ENCODE results near the gene RBMS2.

Gene RBMS2

DNA sequence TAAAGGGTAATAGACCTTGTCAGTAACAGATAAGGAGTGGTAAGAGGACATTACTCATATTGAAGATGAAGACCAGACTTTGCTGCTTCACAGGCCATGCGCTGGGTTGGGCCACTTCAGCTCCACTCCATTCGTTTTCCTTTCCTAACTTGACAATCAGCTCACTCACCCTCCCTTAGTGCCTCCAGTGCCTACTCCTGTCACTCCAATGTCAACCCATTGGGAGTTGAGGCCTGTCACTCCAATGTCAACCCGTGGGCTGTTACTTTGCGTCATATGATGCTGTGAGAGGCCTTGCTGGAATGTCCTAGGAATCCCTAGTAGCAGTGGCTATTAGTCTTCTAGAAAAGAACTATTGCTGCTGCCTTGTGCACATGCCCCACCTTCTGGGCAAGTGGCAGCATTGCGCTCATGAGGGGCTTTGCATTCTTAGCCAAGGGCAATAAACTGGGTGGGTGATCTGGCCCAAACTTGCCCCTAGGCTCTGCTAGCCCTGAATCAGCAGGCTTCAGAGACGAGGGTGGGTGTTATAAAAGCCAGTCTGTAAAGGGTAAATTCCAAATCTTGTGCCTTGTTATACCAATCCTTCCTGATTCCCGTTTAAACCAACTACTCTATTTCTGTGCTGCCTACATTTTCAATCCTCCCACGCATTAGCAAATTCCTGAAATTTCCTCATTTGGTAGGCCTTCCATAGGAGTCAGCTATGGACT is 72.4 kb downstream of the RBMS2 start:
- H3K9ac ChIP-seq (ENCODE audit: low read length), result no peak overlapping the region
- peak overlapping the region; percentile 8 for H3K27ac ChIP-seq (ENCODE audit: low read depth, low read length)
- H3K36me3 ChIP-seq (ENCODE audit: control insufficient read depth, insufficient read depth, low read length), result peaks cover 22% of the 10 kb centered on the region
- H3K4me3 ChIP-seq (ENCODE audit: low read length), result no peak overlapping the region
- no peaks in the 10 kb centered on the region for H3K27me3 ChIP-seq (ENCODE audit: control insufficient read depth, insufficient read depth, low read length)
- H3K4me1 ChIP-seq (ENCODE audit: control insufficient read depth, insufficient read depth, low read length), result no peaks in the 10 kb centered on the region

GRCh38 chr12:56596815-56597214 is 75.2 kb downstream of the RBMS2 start:
- Histone ChIP-seq H3K4me3 (ENCODE audit: low read length) (no peak overlapping the region), H3K4me1 (ENCODE audit: control insufficient read depth, insufficient read depth, low read length) (no peaks in the 10 kb centered on the region), H3K27me3 (ENCODE audit: control insufficient read depth, insufficient read depth, low read length) (no peaks in the 10 kb centered on the region), H3K36me3 (ENCODE audit: control insufficient read depth, insufficient read depth, low read length) (peaks cover 45% of the 10 kb centered on the region), H3K9ac (ENCODE audit: low read length) (no peak overlapping the region), H3K27ac (ENCODE audit: low read depth, low read length) (no peak overlapping the region)

DNA sequence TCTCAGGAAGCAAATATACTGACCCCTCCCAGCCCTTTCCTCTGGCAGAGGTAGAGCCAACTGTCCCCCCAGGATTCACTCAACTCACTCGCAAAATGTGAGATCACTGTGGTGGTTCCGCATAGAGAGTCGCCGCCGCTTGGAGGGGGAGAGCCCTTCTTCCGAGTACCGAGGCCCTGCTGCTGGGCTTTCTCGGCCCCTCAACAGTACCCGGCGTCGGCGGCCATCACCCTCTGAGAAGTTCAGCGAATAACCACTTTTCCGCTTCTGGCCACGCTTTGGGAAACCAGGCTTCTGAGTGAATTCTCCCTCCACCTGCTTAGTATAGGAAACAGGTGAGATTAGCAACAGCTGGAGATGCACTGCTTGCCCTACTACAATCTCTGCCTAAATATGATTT is 77.4 kb downstream of the RBMS2 start:
- Histone ChIP-seq H3K4me1 (ENCODE audit: control insufficient read depth, insufficient read depth, low read length) (no peaks in the 10 kb centered on the region), H3K36me3 (ENCODE audit: control insufficient read depth, insufficient read depth, low read length) (peaks cover 64% of the 10 kb centered on the region), H3K4me3 (ENCODE audit: low read length) (no peak overlapping the region), H3K27ac (ENCODE audit: low read depth, low read length) (no peak overlapping the region), H3K27me3 (ENCODE audit: control insufficient read depth, insufficient read depth, low read length) (no peaks in the 10 kb centered on the region), H3K9ac (ENCODE audit: low read length) (no peak overlapping the region)

DNA sequence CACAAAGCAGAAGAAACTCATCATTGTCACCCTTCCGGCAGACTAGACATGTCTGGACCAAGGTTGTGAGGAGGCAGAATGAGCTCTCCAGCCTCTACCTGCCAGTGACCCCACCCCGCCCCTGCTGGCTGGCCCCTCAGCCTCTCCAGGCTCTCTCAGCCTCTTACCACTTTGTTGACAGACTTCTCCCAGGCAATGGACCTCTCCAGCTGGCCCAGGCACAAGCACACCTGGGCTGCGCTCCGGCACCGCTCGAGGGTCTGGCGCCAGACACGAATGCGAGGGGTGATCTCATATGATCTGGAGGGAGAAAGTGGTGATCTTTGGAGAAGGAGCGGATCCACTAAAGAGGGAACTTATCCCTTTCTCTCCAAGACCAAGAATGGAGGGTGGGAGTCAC is 78.2 kb downstream of the RBMS2 start:
- Histone ChIP-seq H3K27ac (ENCODE audit: low read depth, low read length) (no peak overlapping the region), H3K27me3 (ENCODE audit: control insufficient read depth, insufficient read depth, low read length) (no peaks in the 10 kb centered on the region), H3K4me3 (ENCODE audit: low read length) (no peak overlapping the region), H3K4me1 (ENCODE audit: control insufficient read depth, insufficient read depth, low read length) (no peaks in the 10 kb centered on the region), H3K36me3 (ENCODE audit: control insufficient read depth, insufficient read depth, low read length) (peaks cover 72% of the 10 kb centered on the region), H3K9ac (ENCODE audit: low read length) (no peak overlapping the region)

DNA sequence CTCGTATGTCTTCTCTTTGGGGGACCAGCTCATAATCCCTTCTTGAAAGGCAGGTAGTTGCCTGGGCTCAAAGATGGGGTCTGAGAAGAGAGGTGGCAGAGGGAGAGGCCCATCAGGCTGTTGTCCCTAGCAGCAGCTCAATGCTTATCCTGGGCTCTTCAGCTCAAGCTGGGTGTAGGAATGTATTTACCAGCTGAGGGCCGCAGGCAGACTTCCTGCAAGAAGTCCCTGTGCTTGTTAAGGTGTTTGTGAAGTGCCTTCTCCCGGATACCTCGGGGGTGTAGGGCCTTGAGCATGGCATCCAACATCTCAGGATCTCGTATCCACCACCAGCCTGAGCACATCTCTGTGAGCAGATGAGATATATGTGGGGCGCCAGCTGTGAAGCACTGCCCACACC is 79.1 kb downstream of the RBMS2 start:
- Histone ChIP-seq H3K27ac (ENCODE audit: low read depth, low read length) (no peak overlapping the region), H3K36me3 (ENCODE audit: control insufficient read depth, insufficient read depth, low read length) (peaks cover 78% of the 10 kb centered on the region), H3K27me3 (ENCODE audit: control insufficient read depth, insufficient read depth, low read length) (no peaks in the 10 kb centered on the region), H3K4me3 (ENCODE audit: low read length) (no peak overlapping the region), H3K4me1 (ENCODE audit: control insufficient read depth, insufficient read depth, low read length) (no peaks in the 10 kb centered on the region), H3K9ac (ENCODE audit: low read length) (no peak overlapping the region)

- Histone ChIP-seq H3K9ac (ENCODE audit: low read length) (no peak overlapping the region), H3K4me1 (ENCODE audit: control insufficient read depth, insufficient read depth, low read length) (no peaks in the 10 kb centered on the region), H3K4me3 (ENCODE audit: low read length) (no peak overlapping the region), H3K36me3 (ENCODE audit: control insufficient read depth, insufficient read depth, low read length) (peaks cover 86% of the 10 kb centered on the region), H3K27me3 (ENCODE audit: control insufficient read depth, insufficient read depth, low read length) (no peaks in the 10 kb centered on the region), H3K27ac (ENCODE audit: low read depth, low read length) (no peak overlapping the region)
Measured at GRCh38 chr12:56601503-56601902, 79.9 kb downstream of the RBMS2 start.

DNA sequence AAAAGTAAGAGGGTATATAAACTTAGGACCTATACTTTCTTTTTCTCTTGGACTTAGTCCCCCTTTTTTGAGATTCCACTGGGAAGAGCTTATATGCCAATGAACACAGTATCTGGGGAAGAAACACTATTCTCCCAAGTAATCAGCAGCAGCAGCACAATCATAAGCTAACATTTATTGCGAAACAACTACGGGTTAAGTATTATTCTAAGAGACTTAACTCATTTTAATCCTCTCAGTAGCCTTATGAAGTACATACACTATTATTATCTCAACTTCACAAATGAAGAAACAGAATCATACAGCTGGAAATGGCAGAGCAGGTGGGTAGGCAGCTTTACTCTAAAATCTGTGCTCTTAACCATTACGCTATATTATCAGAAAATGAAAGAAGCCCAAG is 80.6 kb downstream of the RBMS2 start:
- Histone ChIP-seq H3K27ac (ENCODE audit: low read depth, low read length) (no peak overlapping the region), H3K36me3 (ENCODE audit: control insufficient read depth, insufficient read depth, low read length) (peaks cover 86% of the 10 kb centered on the region), H3K4me3 (ENCODE audit: low read length) (no peak overlapping the region), H3K9ac (ENCODE audit: low read length) (no peak overlapping the region), H3K4me1 (ENCODE audit: control insufficient read depth, insufficient read depth, low read length) (no peaks in the 10 kb centered on the region), H3K27me3 (ENCODE audit: control insufficient read depth, insufficient read depth, low read length) (no peaks in the 10 kb centered on the region)

DNA sequence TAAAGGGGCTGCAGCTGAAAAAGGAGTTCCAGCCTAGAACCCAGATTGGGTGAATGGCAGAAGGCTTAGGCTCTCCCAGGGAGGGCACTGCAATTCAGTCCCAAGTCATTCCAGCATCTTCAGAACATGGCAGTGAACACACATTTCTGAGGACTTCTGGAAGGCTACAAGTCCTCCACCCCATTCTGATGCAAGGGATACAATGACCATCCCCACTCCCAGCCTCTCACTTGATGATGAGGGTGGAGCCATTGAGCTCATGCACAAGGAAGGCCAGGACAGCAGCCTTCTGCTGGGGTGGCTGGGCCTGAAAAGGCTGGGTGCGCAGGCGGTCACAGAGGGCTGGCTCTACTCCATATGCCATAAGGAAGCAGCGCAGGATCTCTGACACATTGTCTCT is 82.7 kb downstream of the RBMS2 start:
- Histone ChIP-seq H3K27me3 (ENCODE audit: control insufficient read depth, insufficient read depth, low read length) (no peaks in the 10 kb centered on the region), H3K4me3 (ENCODE audit: low read length) (no peak overlapping the region), H3K36me3 (ENCODE audit: control insufficient read depth, insufficient read depth, low read length) (peaks cover 75% of the 10 kb centered on the region), H3K27ac (ENCODE audit: low read depth, low read length) (no peak overlapping the region), H3K9ac (ENCODE audit: low read length) (no peak overlapping the region), H3K4me1 (ENCODE audit: control insufficient read depth, insufficient read depth, low read length) (no peaks in the 10 kb centered on the region)

DNA sequence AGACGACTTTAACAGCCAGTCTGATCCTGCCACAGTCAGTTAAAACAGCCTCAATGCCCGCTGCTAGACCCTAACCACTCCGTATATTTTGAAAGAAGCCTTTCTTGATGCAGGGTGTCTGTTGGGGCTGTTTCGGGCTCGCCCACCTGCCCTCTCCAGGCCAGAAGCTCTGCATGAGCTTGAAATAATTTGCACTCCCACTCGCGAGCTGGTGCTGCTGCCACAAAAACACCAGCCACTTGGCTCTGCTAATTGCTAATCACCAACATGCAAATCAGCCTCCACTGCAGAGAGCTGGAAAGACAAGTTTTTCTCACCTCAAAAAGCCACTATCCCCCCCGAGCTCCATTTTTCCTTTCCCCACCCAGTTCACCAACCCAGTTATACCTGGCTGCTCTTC is 93.0 kb downstream of the RBMS2 start:
- no peak overlapping the region for H3K27ac ChIP-seq (ENCODE audit: low read depth, low read length)
- no peak overlapping the region for H3K4me3 ChIP-seq (ENCODE audit: low read length)
- H3K36me3 ChIP-seq (ENCODE audit: control insufficient read depth, insufficient read depth, low read length), result peaks cover 57% of the 10 kb centered on the region

DNA sequence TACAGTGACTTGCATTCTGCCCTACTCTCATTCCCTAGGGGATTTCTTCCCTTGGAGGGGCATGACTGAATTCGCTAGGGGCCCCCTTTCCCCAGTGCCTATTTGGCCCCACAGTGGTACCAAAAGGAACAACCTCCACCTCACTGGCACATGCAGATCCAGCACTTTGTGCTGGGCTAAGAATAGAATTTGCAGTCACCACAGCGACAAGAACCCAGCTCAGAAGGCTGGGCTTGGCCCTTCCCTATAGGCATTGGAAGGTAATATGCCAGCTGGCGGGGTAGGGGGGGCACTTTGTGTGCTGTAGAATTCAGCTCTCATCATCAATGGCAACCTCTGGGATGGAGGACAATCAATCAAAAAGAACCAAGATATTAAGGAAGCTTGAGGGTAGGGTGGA is 94.6 kb downstream of the RBMS2 start:
- Histone ChIP-seq H3K4me3 (ENCODE audit: low read length) (no peak overlapping the region), H3K36me3 (ENCODE audit: control insufficient read depth, insufficient read depth, low read length) (peaks cover 40% of the 10 kb centered on the region), H3K4me1 (ENCODE audit: control insufficient read depth, insufficient read depth, low read length) (no peaks in the 10 kb centered on the region), H3K27ac (ENCODE audit: low read depth, low read length) (no peak overlapping the region), H3K27me3 (ENCODE audit: control insufficient read depth, insufficient read depth, low read length) (no peaks in the 10 kb centered on the region), H3K9ac (ENCODE audit: low read length) (no peak overlapping the region)

More for the DNA sequence above, 93.0 kb downstream of the RBMS2 start:
- Histone ChIP-seq H3K27me3 (ENCODE audit: control insufficient read depth, insufficient read depth, low read length) (no peaks in the 10 kb centered on the region), H3K4me1 (ENCODE audit: control insufficient read depth, insufficient read depth, low read length) (no peaks in the 10 kb centered on the region), H3K9ac (ENCODE audit: low read length) (no peak overlapping the region)

GRCh38 chr12:56616925-56617324 is 95.3 kb downstream of the RBMS2 start:
- Histone ChIP-seq H3K36me3 (ENCODE audit: control insufficient read depth, insufficient read depth, low read length) (peaks cover 34% of the 10 kb centered on the region), H3K9ac (ENCODE audit: low read length) (no peak overlapping the region), H3K4me1 (ENCODE audit: control insufficient read depth, insufficient read depth, low read length) (no peaks in the 10 kb centered on the region), H3K27me3 (ENCODE audit: control insufficient read depth, insufficient read depth, low read length) (no peaks in the 10 kb centered on the region), H3K4me3 (ENCODE audit: low read length) (no peak overlapping the region), H3K27ac (ENCODE audit: low read depth, low read length) (no peak overlapping the region)

DNA sequence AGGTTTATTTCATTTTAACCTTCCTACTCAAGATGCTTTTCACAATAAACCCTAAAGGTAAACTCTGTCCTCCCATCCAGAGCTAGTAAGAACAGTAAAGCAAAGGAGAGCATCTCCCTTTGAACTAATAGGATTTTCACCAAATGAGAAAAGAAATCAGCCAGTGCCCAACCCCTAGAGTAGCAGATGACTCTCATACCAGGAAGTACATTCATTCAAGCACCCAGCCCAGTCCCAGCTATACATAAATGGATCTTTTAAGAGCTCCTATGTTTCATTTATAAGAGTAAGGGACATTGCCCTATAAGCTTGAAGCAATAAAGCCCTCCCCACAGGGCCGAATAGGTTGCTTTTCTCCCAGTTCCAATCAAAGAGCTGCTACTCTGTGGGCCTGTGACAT is 100.9 kb downstream of the RBMS2 start:
- Histone ChIP-seq H3K4me1 (ENCODE audit: control insufficient read depth, insufficient read depth, low read length) (peaks cover 9% of the 10 kb centered on the region), H3K27me3 (ENCODE audit: control insufficient read depth, insufficient read depth, low read length) (no peaks in the 10 kb centered on the region), H3K4me3 (ENCODE audit: low read length) (no peak overlapping the region), H3K36me3 (ENCODE audit: control insufficient read depth, insufficient read depth, low read length) (peaks cover 2% of the 10 kb centered on the region), H3K9ac (ENCODE audit: low read length) (no peak overlapping the region), H3K27ac (ENCODE audit: low read depth, low read length) (no peak overlapping the region)

- H3K27me3 ChIP-seq (ENCODE audit: control insufficient read depth, insufficient read depth, low read length), result no peaks in the 10 kb centered on the region
- peaks cover 2% of the 10 kb centered on the region for H3K36me3 ChIP-seq (ENCODE audit: control insufficient read depth, insufficient read depth, low read length)
- H3K27ac ChIP-seq (ENCODE audit: low read depth, low read length), result no peak overlapping the region
- peaks cover 16% of the 10 kb centered on the region for H3K4me1 ChIP-seq (ENCODE audit: control insufficient read depth, insufficient read depth, low read length)
- H3K4me3 ChIP-seq (ENCODE audit: low read length), result no peak overlapping the region
- H3K9ac ChIP-seq (ENCODE audit: low read length), result no peak overlapping the region
Measured at GRCh38 chr12:56626701-56627100, 105.1 kb downstream of the RBMS2 start.

All from rectal smooth muscle tissue (tissue), 1 donor.